ENCODE measurements around the gene DNAH5. TPM values are rescaled to one million over a fixed set of nuclear protein-coding genes. Genes with fewer than 3 reads are reported as not detected.

DNAH5 gene
- total RNA-seq, 1 donor from 2014 or later: 0.12 TPM

- Mint-ChIP-seq H3K36me3 (ENCODE audit: low read depth) (no peaks in the 10 kb centered on the region), H3K27ac (ENCODE audit: unreplicated experiment) (no peak overlapping the region), H3K27me3 (ENCODE audit: low read depth) (peaks cover 6% of the 10 kb centered on the region), H3K4me3 (no peak overlapping the region), H3K4me1 (no peaks in the 10 kb centered on the region), H3K9me3 (peaks cover 2% of the 10 kb centered on the region)
- TF ChIP-seq, protein P1, sequence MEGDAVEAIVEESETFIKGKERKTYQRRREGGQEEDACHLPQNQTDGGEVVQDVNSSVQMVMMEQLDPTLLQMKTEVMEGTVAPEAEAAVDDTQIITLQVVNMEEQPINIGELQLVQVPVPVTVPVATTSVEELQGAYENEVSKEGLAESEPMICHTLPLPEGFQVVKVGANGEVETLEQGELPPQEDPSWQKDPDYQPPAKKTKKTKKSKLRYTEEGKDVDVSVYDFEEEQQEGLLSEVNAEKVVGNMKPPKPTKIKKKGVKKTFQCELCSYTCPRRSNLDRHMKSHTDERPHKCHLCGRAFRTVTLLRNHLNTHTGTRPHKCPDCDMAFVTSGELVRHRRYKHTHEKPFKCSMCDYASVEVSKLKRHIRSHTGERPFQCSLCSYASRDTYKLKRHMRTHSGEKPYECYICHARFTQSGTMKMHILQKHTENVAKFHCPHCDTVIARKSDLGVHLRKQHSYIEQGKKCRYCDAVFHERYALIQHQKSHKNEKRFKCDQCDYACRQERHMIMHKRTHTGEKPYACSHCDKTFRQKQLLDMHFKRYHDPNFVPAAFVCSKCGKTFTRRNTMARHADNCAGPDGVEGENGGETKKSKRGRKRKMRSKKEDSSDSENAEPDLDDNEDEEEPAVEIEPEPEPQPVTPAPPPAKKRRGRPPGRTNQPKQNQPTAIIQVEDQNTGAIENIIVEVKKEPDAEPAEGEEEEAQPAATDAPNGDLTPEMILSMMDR (conservative IDR thresholded peaks at IDR 0.05): no peak
- DNase-seq (ENCODE audit: low read depth, low spot score): no peak
Observed at GRCh38 chr5:13643734-13644133, 300.8 kb downstream of the DNAH5 start.

GRCh38 chr5:13643196-13643595 lies 301.3 kb downstream of the DNAH5 start:
- no peak overlapping the region for H3K27ac Mint-ChIP-seq (ENCODE audit: unreplicated experiment)
- peaks cover 6% of the 10 kb centered on the region for H3K27me3 Mint-ChIP-seq (ENCODE audit: low read depth)
- H3K4me3 Mint-ChIP-seq: no peak overlapping the region
- H3K36me3 Mint-ChIP-seq (ENCODE audit: low read depth): no peaks in the 10 kb centered on the region
- no peak for DNase-seq (ENCODE audit: low read depth, low spot score)
- TF ChIP-seq, protein P1 (conservative IDR thresholded peaks at IDR 0.05): no peak
- no peaks in the 10 kb centered on the region for H3K4me1 Mint-ChIP-seq
- peaks cover 2% of the 10 kb centered on the region for H3K9me3 Mint-ChIP-seq

Other genes starting within 250 kb of the DNAH5 start
- 124 and 134 TPM in 2 replicates for gene TRIO, start 198.7 kb upstream of the DNAH5 start, total RNA-seq

Data from neural crest cell (in vitro differentiated cells).